ENCODE measurements around the gene NECTIN4.

The NECTIN4 gene

GRCh38 chr1:161114556-161114955, 25.2 kb upstream of the NECTIN4 start:
- no peak for DNase-seq (ENCODE audit: low read depth)
- no peak overlapping the region for H3K4me3 ChIP-seq (ENCODE audit: low read depth, low read length)

GRCh38 chr1:161113915-161114314, 24.6 kb upstream of the NECTIN4 start:
- H3K4me3 ChIP-seq (ENCODE audit: low read depth, low read length) = no peak overlapping the region
- no peak for DNase-seq (ENCODE audit: low read depth)

- no peak for DNase-seq (ENCODE audit: low read depth)
- H3K4me3 ChIP-seq (ENCODE audit: low read depth, low read length) = no peak overlapping the region
Measured at GRCh38 chr1:161111527-161111926, 22.2 kb upstream of the NECTIN4 start.

- no peak overlapping the region for H3K4me3 ChIP-seq (ENCODE audit: low read depth, low read length)
- no peak for DNase-seq (ENCODE audit: low read depth)
Measured at GRCh38 chr1:161111117-161111516, 21.8 kb upstream of the NECTIN4 start.

- H3K4me3 ChIP-seq (ENCODE audit: low read depth, low read length) = no peak overlapping the region
- no peak for DNase-seq (ENCODE audit: low read depth)
Measured at GRCh38 chr1:161106431-161106830, 17.1 kb upstream of the NECTIN4 start.

GRCh38 chr1:161100556-161100955, 11.2 kb upstream of the NECTIN4 start:
- DNase-seq (ENCODE audit: low read depth) = no peak
- H3K4me3 ChIP-seq (ENCODE audit: low read depth, low read length) = no peak overlapping the region

- no peak for DNase-seq (ENCODE audit: low read depth)
- no peak overlapping the region for H3K4me3 ChIP-seq (ENCODE audit: low read depth, low read length)
Measured at GRCh38 chr1:161099090-161099802, 9.9 kb upstream of the NECTIN4 start.

GRCh38 chr1:161098210-161099068, 9.1 kb upstream of the NECTIN4 start, which contains the start of gene KLHDC9:
KLHDC9 (plus strand) TSS chr1:161098361; CDS start chr1:161098536, 175 bp downstream.
- DNase-seq (ENCODE audit: low read depth) = no peak
- peak within 1 kb of the TSS; percentile 57 for H3K4me3 ChIP-seq (ENCODE audit: low read depth, low read length)

GRCh38 chr1:161096530-161096929, 7.2 kb upstream of the NECTIN4 start:
- DNase-seq (ENCODE audit: low read depth) = no peak
- no peak overlapping the region for H3K4me3 ChIP-seq (ENCODE audit: low read depth, low read length)

GRCh38 chr1:161096015-161096414, 6.7 kb upstream of the NECTIN4 start:
- DNase-seq (ENCODE audit: low read depth) = no peak
- H3K4me3 ChIP-seq (ENCODE audit: low read depth, low read length) = no peak overlapping the region

GRCh38 chr1:161095230-161095629, 5.9 kb upstream of the NECTIN4 start:
- no peak overlapping the region for H3K4me3 ChIP-seq (ENCODE audit: low read depth, low read length)
- no peak for DNase-seq (ENCODE audit: low read depth)

GRCh38 chr1:161094481-161094880, 5.1 kb upstream of the NECTIN4 start:
- no peak for DNase-seq (ENCODE audit: low read depth)
- H3K4me3 ChIP-seq (ENCODE audit: low read depth, low read length) = no peak overlapping the region

GRCh38 chr1:161092621-161093028, 3.3 kb upstream of the NECTIN4 start:
- H3K4me3 ChIP-seq (ENCODE audit: low read depth, low read length) = no peak overlapping the region

GRCh38 chr1:161091796-161092507, 2.6 kb upstream of the NECTIN4 start:
- H3K4me3 ChIP-seq (ENCODE audit: low read depth, low read length) = no peak overlapping the region
- DNase-seq (ENCODE audit: low read depth) = no peak

More at GRCh38 chr1:161092621-161093028, 3.3 kb upstream of the NECTIN4 start:
- no peak for DNase-seq (ENCODE audit: low read depth)

- no peak for DNase-seq (ENCODE audit: low read depth)
- H3K4me3 ChIP-seq (ENCODE audit: low read depth, low read length) = no peak overlapping the region
Measured at GRCh38 chr1:161091093-161091492, 1.7 kb upstream of the NECTIN4 start.

GRCh38 chr1:161090617-161091016, 1.3 kb upstream of the NECTIN4 start:
- DNase-seq (ENCODE audit: low read depth) = no peak

GRCh38 chr1:161089938-161090337, 580 bp upstream of the NECTIN4 start:
- DNase-seq (ENCODE audit: low read depth) = no peak
- H3K4me3 ChIP-seq (ENCODE audit: low read depth, low read length) = no peak overlapping the region

More at GRCh38 chr1:161090617-161091016, 1.3 kb upstream of the NECTIN4 start:
- H3K4me3 ChIP-seq (ENCODE audit: low read depth, low read length) = no peak overlapping the region

- no peak for DNase-seq (ENCODE audit: low read depth)
- H3K4me3 ChIP-seq (ENCODE audit: low read depth, low read length) = no peak overlapping the region
Measured at GRCh38 chr1:161088587-161089110, 709 bp downstream of the NECTIN4 start.

GRCh38 chr1:161086457-161086856, 2.9 kb downstream of the NECTIN4 start:
- no peak overlapping the region for H3K4me3 ChIP-seq (ENCODE audit: low read depth, low read length)
- DNase-seq (ENCODE audit: low read depth) = no peak

- DNase-seq (ENCODE audit: low read depth) = no peak
- no peak overlapping the region for H3K4me3 ChIP-seq (ENCODE audit: low read depth, low read length)
Measured at GRCh38 chr1:161085165-161085564, 4.2 kb downstream of the NECTIN4 start.

Measured in skeletal muscle cell (primary cell).